H9 (cell line): ENCODE measurements around the gene BAIAP2L1. TPM values are rescaled to one million over a fixed set of nuclear protein-coding genes. Genes with fewer than 3 reads are reported as not detected.

Experiments used
- DNase-seq: peaks from one replicate; pipeline ENCODE4 v3.0.0-alpha.2; 2017
- H2AFZ ChIP-seq: one replicate; pipeline ENCODE4 v1.6.1; 2013; ENCODE audit warnings: mild to moderate bottlenecking, low read length, control low read depth, moderate library complexity
- H2AK5ac ChIP-seq: 2 replicates; pipeline ENCODE4 v1.6.1; 2013; ENCODE audit warnings: low read length, control low read depth, mixed read lengths; ENCODE audit not compliant: insufficient read length
- H2BK120ac ChIP-seq: one replicate; pipeline ENCODE4 v1.6.1; 2013; ENCODE audit warnings: low read depth, mild to moderate bottlenecking, low read length, control low read depth, inconsistent platforms; ENCODE audit not compliant: poor library complexity, severe bottlenecking
- H2BK12ac ChIP-seq: 2 replicates; pipeline ENCODE4 v1.6.1; 2013; ENCODE audit warnings: low read length, control low read depth, mixed read lengths, low read depth; ENCODE audit not compliant: insufficient read length
- H2BK15ac ChIP-seq: 2 replicates; pipeline ENCODE4 v1.6.1; 2013; ENCODE audit warnings: low read depth, low read length, control low read depth
- H2BK20ac ChIP-seq: one replicate; pipeline ENCODE4 v1.6.1; 2013; ENCODE audit warnings: low read depth, mild to moderate bottlenecking, low read length, control low read depth, inconsistent platforms; ENCODE audit not compliant: poor library complexity, severe bottlenecking
- H2BK5ac ChIP-seq: 2 replicates; pipeline ENCODE4 v1.6.1; 2013; ENCODE audit warnings: low read length, control low read depth, mixed read lengths; ENCODE audit not compliant: insufficient read length
- H3K14ac ChIP-seq: 2 replicates; pipeline ENCODE4 v1.6.1; 2013; ENCODE audit warnings: low read length, control low read depth; ENCODE audit not compliant: insufficient read depth
- H3K18ac ChIP-seq: 2 replicates; pipeline ENCODE4 v1.6.1; 2013; ENCODE audit warnings: low read depth, mild to moderate bottlenecking, mixed read lengths, low read length, control low read depth; ENCODE audit not compliant: insufficient read length
- H3K23ac ChIP-seq: 2 replicates; pipeline ENCODE4 v1.6.1; 2013; ENCODE audit warnings: low read length, control low read depth, mixed read lengths, low read depth; ENCODE audit not compliant: insufficient read length
- H3K23me2 ChIP-seq: 2 replicates; pipeline ENCODE4 v1.6.1; 2013; ENCODE audit warnings: low read depth, mild to moderate bottlenecking, mixed read lengths, low read length, control low read depth; ENCODE audit not compliant: insufficient read length, poor library complexity, severe bottlenecking
- H3K27ac ChIP-seq: 2 replicates; pipeline ENCODE4 v1.5.1; 2013; ENCODE audit warnings: low read length, control low read depth, mixed read lengths, low read depth; ENCODE audit not compliant: insufficient read length
- H3K27me3 ChIP-seq: 2 replicates; pipeline ENCODE4 v1.6.1; 2013; ENCODE audit warnings: low read length, control low read depth, inconsistent platforms; ENCODE audit not compliant: insufficient read depth
- H3K4ac ChIP-seq: 2 replicates; pipeline ENCODE4 v1.6.1; 2013; ENCODE audit warnings: low read depth, mild to moderate bottlenecking, control low read depth, inconsistent platforms, low read length, moderate library complexity
- H3K4me1 ChIP-seq: 2 replicates; pipeline ENCODE4 v1.6.1; 2013; ENCODE audit warnings: low read length, control low read depth, inconsistent platforms; ENCODE audit not compliant: insufficient read depth
- H3K4me2 ChIP-seq: 2 replicates; pipeline ENCODE4 v1.6.1; 2013; ENCODE audit warnings: low read length, control low read depth, mixed read lengths; ENCODE audit not compliant: insufficient read length, insufficient read depth
- H3K56ac ChIP-seq: 2 replicates; pipeline ENCODE4 v1.6.1; 2013; ENCODE audit warnings: low read depth, mild to moderate bottlenecking, mixed read lengths, low read length, control low read depth; ENCODE audit not compliant: insufficient read length
- H3K79me1 ChIP-seq: 2 replicates; pipeline ENCODE4 v1.6.1; 2013; ENCODE audit warnings: low read depth, mild to moderate bottlenecking, moderate library complexity, low read length, control low read depth, inconsistent platforms; ENCODE audit not compliant: insufficient read depth, poor library complexity, severe bottlenecking
- H3K79me2 ChIP-seq: 2 replicates; pipeline ENCODE4 v1.6.1; 2013; ENCODE audit warnings: low read length, control low read depth, inconsistent platforms; ENCODE audit not compliant: insufficient read depth
- H3K9ac ChIP-seq: 2 replicates; pipeline ENCODE4 v1.6.1; 2013; ENCODE audit warnings: low read length, control low read depth, mixed read lengths; ENCODE audit not compliant: insufficient read length; ENCODE audit errors: extremely low read depth
- H3K9me3 ChIP-seq: one replicate; pipeline ENCODE4 v1.6.1; 2013; ENCODE audit warnings: low read depth, low read length, inconsistent platforms; ENCODE audit not compliant: control insufficient read depth
- H3T11ph ChIP-seq: one replicate; pipeline ENCODE4 v1.6.1; 2013; ENCODE audit warnings: mild to moderate bottlenecking, low read length, control low read depth, inconsistent platforms
- H4K20me1 ChIP-seq: one replicate; pipeline ENCODE4 v1.6.1; 2013; ENCODE audit not compliant: control insufficient read depth, insufficient read length, insufficient read depth
- H4K5ac ChIP-seq: 2 replicates; pipeline ENCODE4 v1.6.1; 2013; ENCODE audit warnings: low read depth, mild to moderate bottlenecking, mixed read lengths, low read length, control low read depth; ENCODE audit not compliant: insufficient read length
- H4K8ac ChIP-seq: replicated peaks from 2 replicates; pipeline ENCODE4 v1.6.1; 2013; ENCODE audit warnings: low read length, control low read depth, mixed read lengths, low read depth; ENCODE audit not compliant: insufficient read length
- H4K91ac ChIP-seq: 2 replicates; pipeline ENCODE4 v1.6.1; 2013; ENCODE audit warnings: low read depth, mild to moderate bottlenecking, moderate library complexity, mixed read lengths, low read length, control low read depth; ENCODE audit not compliant: insufficient read length
- H3K27ac Mint-ChIP-seq, 3 experiments: 2 replicates in 2 of 3; 3 replicates in 1 of 3; pipeline ENCODE4 v1.8.0; 2020 to 2021; ENCODE audit warnings: mixed read lengths in 3 of 3, mild to moderate bottlenecking in 1 of 3, moderate library complexity in 1 of 3
- H3K27me3 Mint-ChIP-seq: 2 replicates; pipeline ENCODE4 v1.8.0; 2021; ENCODE audit warnings: low read depth, mild to moderate bottlenecking, moderate library complexity, mixed read lengths
- H3K36me3 Mint-ChIP-seq, 3 experiments: 2 replicates in 2 of 3; 3 replicates in 1 of 3; pipeline ENCODE4 v1.8.0; 2020 to 2021; ENCODE audit warnings: low read depth in 3 of 3, mixed read lengths in 3 of 3; ENCODE audit not compliant: insufficient read depth in 1 of 3
- H3K4me1 Mint-ChIP-seq, 2 experiments: 2 replicates each; pipeline ENCODE4 v1.8.0; 2020; ENCODE audit warnings: mixed read lengths in 2 of 2
- H3K4me3 Mint-ChIP-seq, 2 experiments: 2 replicates in 1 of 2; 3 replicates in 1 of 2; pipeline ENCODE4 v1.8.0; 2020 to 2021; ENCODE audit warnings: mild to moderate bottlenecking in 2 of 2, mixed read lengths in 2 of 2, moderate library complexity in 1 of 2
- H3K9me3 Mint-ChIP-seq, 2 experiments: 2 replicates in 1 of 2; 3 replicates in 1 of 2; pipeline ENCODE4 v1.8.0; 2020; ENCODE audit warnings: mild to moderate bottlenecking in 2 of 2, mixed read lengths in 2 of 2, moderate library complexity in 1 of 2
- CTCF ChIP-seq: fragments of 200-600 bp; sonication (generic); conservative IDR thresholded peaks from 3 replicates; pipeline ENCODE4 v1.8.0; 2021; ENCODE audit warnings: antibody characterized with exemption, mild to moderate bottlenecking
- WGBS: extraction: QIAGEN DNeasy Blood & Tissue Kit; methylation state at CpG from one replicate; pipeline ENCODE4 v1.1.7; 2013; ENCODE audit warnings: missing lambda C conversion rate, low lambda C conversion rate, mixed read lengths; ENCODE audit not compliant: insufficient read length; ENCODE audit errors: extremely low coverage; 5-methylcytosine and 5-hydroxymethylcytosine counted together
- total RNA-seq: library from RNA; stranded (reverse); gene quantifications from 2 replicates; pipeline ENCODE4 v1.2.1, GENCODE V29; 2021

The BAIAP2L1 gene
- total RNA-seq, 1 experiment from 2014 or later = 25.9 TPM

GRCh38 chr7:98364220-98364619, 36.7 kb downstream of the BAIAP2L1 start:
- H3K79me2 ChIP-seq = no peaks in the 10 kb centered on the region
- H2BK12ac ChIP-seq = no peak overlapping the region
- H3K4ac ChIP-seq = no peak overlapping the region
- no peak overlapping the region for H3K27ac ChIP-seq
- H3K4me2 ChIP-seq = no peak overlapping the region
- H3K9me3 Mint-ChIP-seq = no peaks in the 10 kb centered on the region
- no peak overlapping the region for H3K4me3 Mint-ChIP-seq
- no peak overlapping the region for H3K27ac Mint-ChIP-seq
- H2BK20ac ChIP-seq = no peak overlapping the region
- H3K27me3 Mint-ChIP-seq = peaks cover 5% of the 10 kb centered on the region
- no CpG with 5 or more reads among the region's 8 CpGs for WGBS
- H2AK5ac ChIP-seq = no peak overlapping the region
- peaks cover 18 to 38% (median 21%) of the 10 kb centered on the region in 3 experiments for H3K36me3 Mint-ChIP-seq
- H2BK15ac ChIP-seq = no peak overlapping the region
- H2BK5ac ChIP-seq = no peak overlapping the region
- no peak overlapping the region for H4K8ac ChIP-seq
- H3K79me1 ChIP-seq = no peaks in the 10 kb centered on the region
- H3K4me1 ChIP-seq = peaks cover 10% of the 10 kb centered on the region
- H2AFZ ChIP-seq = no peak overlapping the region
- H4K5ac ChIP-seq = no peak overlapping the region
- H4K91ac ChIP-seq = no peak overlapping the region
- H3K4me1 Mint-ChIP-seq = peaks cover 48% of the 10 kb centered on the region in 2 experiments
- no peak overlapping the region for H3K9ac ChIP-seq
- H3K9me3 ChIP-seq = no peaks in the 10 kb centered on the region
- H3K14ac ChIP-seq = no peak overlapping the region
- TF ChIP-seq CTCF = no peak
- DNase-seq = no peak
- no peaks in the 10 kb centered on the region for H3K23me2 ChIP-seq
- H3K18ac ChIP-seq = no peak overlapping the region
- H3K56ac ChIP-seq = no peak overlapping the region
- no peaks in the 10 kb centered on the region for H4K20me1 ChIP-seq
- H3T11ph ChIP-seq = no peak overlapping the region
- H2BK120ac ChIP-seq = no peak overlapping the region
- H3K23ac ChIP-seq = no peak overlapping the region
- H3K27me3 ChIP-seq = no peaks in the 10 kb centered on the region
